Measurements from ENCODE around the gene NCBP2L. TPM values are rescaled to one million over a fixed set of nuclear protein-coding genes. Genes with fewer than 3 reads are reported as not detected.

NCBP2L gene
- total and polyA plus RNA-seq, 9 of the 15 experiments (the other 6 are each of a cell fraction or from before 2014, with no cell fraction given), result not detected

DNA sequence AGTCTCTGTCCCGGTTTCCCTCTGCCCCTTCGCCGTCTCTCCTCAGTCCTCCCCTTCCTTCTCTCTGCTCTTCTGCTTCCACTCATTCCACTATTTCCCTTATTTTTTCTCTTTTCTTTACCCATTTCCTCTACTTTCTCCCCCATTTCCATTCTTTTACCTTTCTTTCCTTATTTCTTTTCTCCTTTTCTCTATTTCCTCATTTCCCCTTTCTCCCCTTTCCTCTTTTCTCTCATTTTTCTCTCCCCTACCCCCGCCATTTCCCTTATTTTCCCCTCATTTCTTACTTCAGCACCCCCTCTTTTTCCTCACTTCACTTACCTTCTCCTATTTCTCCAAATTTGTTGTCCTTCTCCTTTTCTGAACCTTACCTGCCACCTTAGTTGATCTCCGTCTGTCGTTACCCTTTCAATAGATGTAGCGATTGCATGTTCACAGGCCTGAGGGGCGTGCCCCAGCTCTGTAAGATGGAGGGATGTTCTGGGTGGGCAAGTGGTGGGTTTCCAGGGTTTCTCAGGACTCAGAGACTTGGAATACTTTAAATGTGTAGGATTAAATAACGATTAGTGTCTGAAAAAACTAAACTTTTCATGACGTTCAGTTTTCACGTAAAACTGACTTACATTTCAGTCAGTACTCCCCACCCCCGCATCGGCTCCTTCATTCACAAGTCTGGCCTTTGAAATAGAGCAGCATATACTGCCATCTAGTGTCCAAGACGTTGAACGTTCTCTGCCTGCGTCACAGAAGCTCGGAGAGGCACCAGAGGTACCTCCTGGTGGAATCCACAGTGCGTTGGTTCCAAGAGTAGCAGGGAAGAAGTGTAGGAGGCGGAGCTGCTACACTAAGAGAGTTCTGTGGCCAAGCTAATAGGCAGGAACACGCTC is 641 bp upstream of the NCBP2L start (continued):
- TF ChIP-seq REST (IDR thresholded peaks at IDR 0.05; ENCODE audit: borderline replicate concordance) (peak; percentile 79), REST (CRISPR knock-in tag; IDR thresholded peaks at IDR 0.05; ENCODE audit: low read depth) (no peak), USF2 (CRISPR knock-in tag; IDR thresholded peaks at IDR 0.05) (no peak), MYC (IDR thresholded peaks at IDR 0.05; ENCODE audit: low read depth, low read length) (no peak), MYC (CRISPR knock-in tag; IDR thresholded peaks at IDR 0.05; ENCODE audit: borderline replicate concordance, low read depth) (no peak), HMGN3 (IDR thresholded peaks at IDR 0.05; ENCODE audit: borderline replicate concordance, extremely low read depth, insufficient read length, low read depth, low read length) (no peak), COPS2 (conservative IDR thresholded peaks at IDR 0.05) (no peak), ATF1 (CRISPR knock-in tag; IDR thresholded peaks at IDR 0.05) (no peak), ATF1 (tag; IDR thresholded peaks at IDR 0.05) (peak; percentile 71), NR2F6 (CRISPR knock-in tag; IDR thresholded peaks at IDR 0.05) (no peak), HINFP (tag; conservative IDR thresholded peaks at IDR 0.05; ENCODE audit: low read depth) (peak; percentile 59; the same call in 1 of the 2 replicates), BRD9 (IDR thresholded peaks at IDR 0.05; ENCODE audit: low read depth, partially characterized antibody) (no peak)
- TF ChIP-seq, protein P1, sequence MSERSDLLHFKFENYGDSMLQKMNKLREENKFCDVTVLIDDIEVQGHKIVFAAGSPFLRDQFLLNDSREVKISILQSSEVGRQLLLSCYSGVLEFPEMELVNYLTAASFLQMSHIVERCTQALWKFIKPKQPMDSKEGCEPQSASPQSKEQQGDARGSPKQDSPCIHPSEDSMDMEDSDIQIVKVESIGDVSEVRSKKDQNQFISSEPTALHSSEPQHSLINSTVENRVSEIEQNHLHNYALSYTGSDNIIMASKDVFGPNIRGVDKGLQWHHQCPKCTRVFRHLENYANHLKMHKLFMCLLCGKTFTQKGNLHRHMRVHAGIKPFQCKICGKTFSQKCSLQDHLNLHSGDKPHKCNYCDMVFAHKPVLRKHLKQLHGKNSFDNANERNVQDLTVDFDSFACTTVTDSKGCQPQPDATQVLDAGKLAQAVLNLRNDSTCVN (CRISPR knock-in tag; IDR thresholded peaks at IDR 0.05), result 0 out of 2 replicates have a peak, but pooled peaks have one; percentile 60
